GM18861 (cell line): ENCODE results near the gene TRPM3.

Source experiments
- ATAC-seq: cut with Tn5 transposase; IDR thresholded peaks from one replicate; pipeline ENCODE4 v1.9.1; 2021; ENCODE audit not compliant: unreplicated experiment

The TRPM3 gene

GRCh38 chr9:70496244-70496643 lies 625.2 kb downstream of the TRPM3 start:
- ATAC-seq: no peak

- ATAC-seq: no peak
These were observed 625.9 kb downstream of the TRPM3 start for GRCh38 chr9:70495514-70495913.

GRCh38 chr9:70494221-70494620 lies 627.2 kb downstream of the TRPM3 start:
- no peak for ATAC-seq

- ATAC-seq: no peak
These were observed 628.4 kb downstream of the TRPM3 start for GRCh38 chr9:70493029-70493428.

GRCh38 chr9:70492319-70492777 lies 629.1 kb downstream of the TRPM3 start:
- no peak for ATAC-seq

GRCh38 chr9:70491426-70492318 lies 629.7 kb downstream of the TRPM3 start:
- no peak for ATAC-seq

GRCh38 chr9:70490478-70490877 lies 630.9 kb downstream of the TRPM3 start:
- ATAC-seq: no peak

- ATAC-seq: no peak
These were observed 632.7 kb downstream of the TRPM3 start for GRCh38 chr9:70488793-70489105.

- no peak for ATAC-seq
These were observed 633.2 kb downstream of the TRPM3 start for GRCh38 chr9:70488098-70488792.

- no peak for ATAC-seq
These were observed 635.3 kb downstream of the TRPM3 start for GRCh38 chr9:70486127-70486526.

GRCh38 chr9:70485273-70485858 lies 636.1 kb downstream of the TRPM3 start:
- ATAC-seq: no peak

- ATAC-seq: peak; percentile 78
These were observed 636.9 kb downstream of the TRPM3 start for GRCh38 chr9:70484232-70485130.

- no peak for ATAC-seq
These were observed 640.0 kb downstream of the TRPM3 start for GRCh38 chr9:70481471-70481870.

- ATAC-seq: no peak
These were observed 640.9 kb downstream of the TRPM3 start for GRCh38 chr9:70480405-70480980.

- ATAC-seq: no peak
These were observed 641.5 kb downstream of the TRPM3 start for GRCh38 chr9:70479880-70480291.
